Liver (tissue), 3 donors: ENCODE results near the gene PIANP.

Experiments used
- JUND ChIP-seq, 2 donors: IDR thresholded peaks; 2 replicates each; pipeline ENCODE4 v1.6.1; 2016; ENCODE audit warnings: antibody characterized with exemption in 2 of 2
- MAX ChIP-seq: IDR thresholded peaks from 2 replicates; pipeline ENCODE4 v1.6.1; 2016; ENCODE audit warnings: antibody characterized with exemption
- RAD21 ChIP-seq, 2 donors: IDR thresholded peaks; 2 replicates each; pipeline ENCODE4 v1.6.1; 2016; ENCODE audit warnings: antibody characterized with exemption in 2 of 2, mild to moderate bottlenecking in 2 of 2
- RXRA ChIP-seq, 2 donors: IDR thresholded peaks; 2 replicates each; pipeline ENCODE4 v1.6.1; 2017 to 2018; ENCODE audit warnings: antibody characterized with exemption in 2 of 2, mild to moderate bottlenecking in 1 of 2
- SP1 ChIP-seq: IDR thresholded peaks from 2 replicates; pipeline ENCODE4 v1.6.1; 2018; ENCODE audit warnings: antibody characterized with exemption, mild to moderate bottlenecking
- TAF1 ChIP-seq: conservative IDR thresholded peaks from 2 replicates; pipeline ENCODE4 v1.6.1; 2016; ENCODE audit warnings: antibody characterized with exemption, mild to moderate bottlenecking
- TF ChIP-seq, protein P1 (sequence below): IDR thresholded peaks from 2 replicates; pipeline ENCODE4 v1.6.1; 2016; ENCODE audit warnings: antibody characterized with exemption, mild to moderate bottlenecking
- TF ChIP-seq, protein P2 (sequence below): fragments of 150-350 bp; IDR thresholded peaks from 2 replicates; pipeline ENCODE4 v1.5.1; 2017; ENCODE audit warnings: improper control_type of control experiment, low read depth, low read length; ENCODE audit not compliant: missing input control
- TF ChIP-seq, protein P3 (sequence below): IDR thresholded peaks from 2 replicates; pipeline ENCODE4 v1.6.1; 2016; ENCODE audit warnings: antibody characterized with exemption
- donor health status: healthy.
- donor health status: healthy.

GRCh38 chr12:6723607-6724408, 23.2 kb upstream of the PIANP start, which contains the start of gene COPS7A:
- TF ChIP-seq, protein P1, sequence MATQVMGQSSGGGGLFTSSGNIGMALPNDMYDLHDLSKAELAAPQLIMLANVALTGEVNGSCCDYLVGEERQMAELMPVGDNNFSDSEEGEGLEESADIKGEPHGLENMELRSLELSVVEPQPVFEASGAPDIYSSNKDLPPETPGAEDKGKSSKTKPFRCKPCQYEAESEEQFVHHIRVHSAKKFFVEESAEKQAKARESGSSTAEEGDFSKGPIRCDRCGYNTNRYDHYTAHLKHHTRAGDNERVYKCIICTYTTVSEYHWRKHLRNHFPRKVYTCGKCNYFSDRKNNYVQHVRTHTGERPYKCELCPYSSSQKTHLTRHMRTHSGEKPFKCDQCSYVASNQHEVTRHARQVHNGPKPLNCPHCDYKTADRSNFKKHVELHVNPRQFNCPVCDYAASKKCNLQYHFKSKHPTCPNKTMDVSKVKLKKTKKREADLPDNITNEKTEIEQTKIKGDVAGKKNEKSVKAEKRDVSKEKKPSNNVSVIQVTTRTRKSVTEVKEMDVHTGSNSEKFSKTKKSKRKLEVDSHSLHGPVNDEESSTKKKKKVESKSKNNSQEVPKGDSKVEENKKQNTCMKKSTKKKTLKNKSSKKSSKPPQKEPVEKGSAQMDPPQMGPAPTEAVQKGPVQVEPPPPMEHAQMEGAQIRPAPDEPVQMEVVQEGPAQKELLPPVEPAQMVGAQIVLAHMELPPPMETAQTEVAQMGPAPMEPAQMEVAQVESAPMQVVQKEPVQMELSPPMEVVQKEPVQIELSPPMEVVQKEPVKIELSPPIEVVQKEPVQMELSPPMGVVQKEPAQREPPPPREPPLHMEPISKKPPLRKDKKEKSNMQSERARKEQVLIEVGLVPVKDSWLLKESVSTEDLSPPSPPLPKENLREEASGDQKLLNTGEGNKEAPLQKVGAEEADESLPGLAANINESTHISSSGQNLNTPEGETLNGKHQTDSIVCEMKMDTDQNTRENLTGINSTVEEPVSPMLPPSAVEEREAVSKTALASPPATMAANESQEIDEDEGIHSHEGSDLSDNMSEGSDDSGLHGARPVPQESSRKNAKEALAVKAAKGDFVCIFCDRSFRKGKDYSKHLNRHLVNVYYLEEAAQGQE, result peak; percentile 54
- TF ChIP-seq, protein P2, sequence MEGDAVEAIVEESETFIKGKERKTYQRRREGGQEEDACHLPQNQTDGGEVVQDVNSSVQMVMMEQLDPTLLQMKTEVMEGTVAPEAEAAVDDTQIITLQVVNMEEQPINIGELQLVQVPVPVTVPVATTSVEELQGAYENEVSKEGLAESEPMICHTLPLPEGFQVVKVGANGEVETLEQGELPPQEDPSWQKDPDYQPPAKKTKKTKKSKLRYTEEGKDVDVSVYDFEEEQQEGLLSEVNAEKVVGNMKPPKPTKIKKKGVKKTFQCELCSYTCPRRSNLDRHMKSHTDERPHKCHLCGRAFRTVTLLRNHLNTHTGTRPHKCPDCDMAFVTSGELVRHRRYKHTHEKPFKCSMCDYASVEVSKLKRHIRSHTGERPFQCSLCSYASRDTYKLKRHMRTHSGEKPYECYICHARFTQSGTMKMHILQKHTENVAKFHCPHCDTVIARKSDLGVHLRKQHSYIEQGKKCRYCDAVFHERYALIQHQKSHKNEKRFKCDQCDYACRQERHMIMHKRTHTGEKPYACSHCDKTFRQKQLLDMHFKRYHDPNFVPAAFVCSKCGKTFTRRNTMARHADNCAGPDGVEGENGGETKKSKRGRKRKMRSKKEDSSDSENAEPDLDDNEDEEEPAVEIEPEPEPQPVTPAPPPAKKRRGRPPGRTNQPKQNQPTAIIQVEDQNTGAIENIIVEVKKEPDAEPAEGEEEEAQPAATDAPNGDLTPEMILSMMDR, result no peak
- TF ChIP-seq JUND (IDR thresholded peaks at IDR 0.05) (peak in 1 of 2 donors; percentile 45), RAD21 (IDR thresholded peaks at IDR 0.05) (peak; percentile 19 to 53), RXRA (IDR thresholded peaks at IDR 0.05) (peak; percentile 45 to 78), SP1 (peak; percentile 90), TAF1 (peak; percentile 24), MAX (peak; percentile 87)
- TF ChIP-seq, protein P3, sequence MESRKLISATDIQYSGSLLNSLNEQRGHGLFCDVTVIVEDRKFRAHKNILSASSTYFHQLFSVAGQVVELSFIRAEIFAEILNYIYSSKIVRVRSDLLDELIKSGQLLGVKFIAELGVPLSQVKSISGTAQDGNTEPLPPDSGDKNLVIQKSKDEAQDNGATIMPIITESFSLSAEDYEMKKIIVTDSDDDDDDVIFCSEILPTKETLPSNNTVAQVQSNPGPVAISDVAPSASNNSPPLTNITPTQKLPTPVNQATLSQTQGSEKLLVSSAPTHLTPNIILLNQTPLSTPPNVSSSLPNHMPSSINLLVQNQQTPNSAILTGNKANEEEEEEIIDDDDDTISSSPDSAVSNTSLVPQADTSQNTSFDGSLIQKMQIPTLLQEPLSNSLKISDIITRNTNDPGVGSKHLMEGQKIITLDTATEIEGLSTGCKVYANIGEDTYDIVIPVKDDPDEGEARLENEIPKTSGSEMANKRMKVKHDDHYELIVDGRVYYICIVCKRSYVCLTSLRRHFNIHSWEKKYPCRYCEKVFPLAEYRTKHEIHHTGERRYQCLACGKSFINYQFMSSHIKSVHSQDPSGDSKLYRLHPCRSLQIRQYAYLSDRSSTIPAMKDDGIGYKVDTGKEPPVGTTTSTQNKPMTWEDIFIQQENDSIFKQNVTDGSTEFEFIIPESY, result peak; percentile 51
